Stimulated activated CD4-positive, alpha-beta T cell treated with anti-CD3 and anti-CD28 coated beads, Interleukin-1b, Interleukin-23, amount 100 ng/mL, for 24 hours (primary cell): ENCODE measurements around the gene GALNT10.

Source experiments
- DNase-seq, 4 experiments: peaks; one replicate each; pipeline ENCODE4 v3.0.0-alpha.2; 2020; ENCODE audit warnings: low read depth in 4 of 4, low spot score in 1 of 4

Gene GALNT10

DNA sequence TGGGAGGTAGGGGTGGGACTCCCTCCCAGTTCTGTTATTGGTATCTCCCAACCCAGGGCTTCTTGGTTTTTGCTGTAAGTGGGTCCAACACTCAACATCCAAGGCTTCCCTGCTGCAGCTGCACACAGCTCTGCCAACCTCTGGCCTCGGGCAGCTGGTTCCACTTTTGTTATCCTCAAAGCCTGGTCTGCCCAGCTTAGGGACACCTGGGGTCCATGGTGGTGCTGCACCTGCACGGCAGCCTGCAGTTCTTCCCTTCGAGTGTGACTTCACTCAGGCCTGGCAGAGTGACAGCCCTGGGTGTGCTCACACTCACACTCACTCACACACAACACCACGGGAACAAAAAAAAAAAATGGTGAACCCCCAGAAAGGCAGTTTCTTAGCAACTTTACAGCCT lies 239.9 kb downstream of the GALNT10 start:
- DNase-seq: no peak

DNA sequence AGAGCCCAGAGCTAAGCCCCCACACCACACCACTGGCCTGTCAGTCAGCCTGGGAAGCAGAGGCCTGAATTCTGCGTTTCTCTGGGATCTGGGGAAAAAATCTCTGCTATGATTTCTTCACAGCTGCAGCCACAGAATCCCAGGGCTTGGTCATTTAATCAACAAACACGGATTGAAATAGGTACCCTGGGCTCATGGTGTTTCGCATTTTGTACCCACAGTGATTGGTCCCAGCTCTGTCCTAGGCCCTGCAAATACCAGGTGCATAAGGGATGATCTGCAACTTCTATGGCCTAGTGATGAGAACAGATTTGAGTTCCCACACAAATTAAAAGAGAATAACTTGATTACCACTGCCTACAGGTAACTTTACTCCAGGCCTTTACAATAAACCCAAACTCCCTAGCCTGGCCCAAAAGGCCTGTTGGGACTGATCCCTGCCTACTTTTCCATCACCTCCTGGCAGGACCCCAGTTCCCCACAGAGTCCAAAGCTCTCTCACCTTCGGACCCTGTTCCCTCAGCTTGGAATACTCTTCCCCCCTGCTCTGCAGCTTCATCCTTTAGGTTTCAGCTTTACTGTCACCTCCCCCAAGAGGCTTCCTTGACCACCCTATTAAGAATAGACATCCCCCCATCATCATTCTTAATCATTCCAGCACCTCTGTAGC lies 240.6 kb downstream of the GALNT10 start:
- no peak for DNase-seq

DNA sequence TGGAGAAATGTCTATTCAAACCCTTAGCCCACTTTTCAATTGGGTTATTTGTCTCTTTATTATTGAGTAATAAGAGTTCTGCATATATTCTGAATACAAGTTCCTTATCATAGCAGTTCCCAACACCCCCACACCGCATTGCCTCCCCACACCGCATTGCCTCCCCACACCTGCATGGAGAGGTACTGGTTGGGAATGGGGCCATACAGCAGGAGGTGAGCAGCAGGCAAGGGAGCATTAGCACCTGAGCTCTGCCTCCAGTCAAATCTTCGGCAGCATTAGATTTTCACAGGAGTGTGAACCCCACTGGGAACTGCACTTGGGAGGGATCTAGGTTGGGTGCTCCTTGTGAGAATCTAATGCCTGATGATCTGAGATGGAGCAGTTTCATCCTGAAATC lies 244.7 kb downstream of the GALNT10 start:
- DNase-seq: no peak

DNA sequence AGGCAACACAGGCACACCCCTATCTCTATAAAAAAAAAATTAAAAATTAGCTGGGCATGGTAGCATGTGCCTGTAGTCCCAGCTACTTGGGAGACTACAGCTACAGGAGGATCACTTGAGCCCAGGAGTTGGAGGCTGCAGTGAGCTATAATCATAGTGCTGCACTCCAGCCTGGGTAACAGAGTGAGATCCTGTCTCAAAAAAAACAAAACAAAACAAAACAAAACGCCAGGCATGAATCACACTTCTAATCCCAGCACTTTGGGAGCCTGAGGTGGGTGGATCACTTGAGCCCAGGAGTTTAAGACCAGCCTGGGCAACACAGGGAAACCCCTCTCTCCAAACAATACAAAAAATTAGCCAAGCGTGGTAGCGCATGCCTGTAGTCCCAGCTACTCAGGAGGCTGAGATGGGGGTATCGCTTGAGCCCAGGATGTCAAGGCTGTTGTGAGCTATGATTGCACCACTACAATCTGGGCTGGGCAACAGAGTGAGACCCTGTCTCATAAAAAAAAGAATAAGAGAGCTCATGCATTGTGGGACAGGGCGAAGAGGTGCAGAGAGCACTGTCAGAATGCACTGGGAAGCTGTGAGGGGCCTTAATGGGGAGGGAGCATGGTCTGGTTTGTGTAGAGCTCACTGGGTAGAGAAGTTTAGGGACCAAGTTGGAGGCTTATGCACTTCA lies 246.9 kb downstream of the GALNT10 start:
- DNase-seq: no peak

DNA sequence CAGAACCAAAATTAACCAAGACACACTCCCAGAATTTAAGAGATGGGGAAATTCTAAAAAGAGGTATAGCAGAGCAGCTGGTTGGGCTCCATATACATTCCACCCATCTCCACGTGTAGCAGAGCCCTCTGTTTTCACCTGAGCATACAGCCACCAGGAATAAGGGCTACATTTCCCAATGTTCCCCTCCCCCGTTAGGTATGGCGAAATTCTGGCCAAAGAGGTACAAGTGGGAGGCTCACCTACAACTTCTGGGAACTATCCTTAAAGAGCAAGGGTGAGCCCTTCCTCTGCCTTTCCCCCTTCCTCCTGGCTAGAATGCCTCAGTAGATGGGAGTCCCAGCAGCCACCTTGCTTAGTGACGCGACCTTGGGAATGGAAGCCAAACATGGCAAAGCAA lies 250.0 kb downstream of the GALNT10 start:
- no peak for DNase-seq

DNA sequence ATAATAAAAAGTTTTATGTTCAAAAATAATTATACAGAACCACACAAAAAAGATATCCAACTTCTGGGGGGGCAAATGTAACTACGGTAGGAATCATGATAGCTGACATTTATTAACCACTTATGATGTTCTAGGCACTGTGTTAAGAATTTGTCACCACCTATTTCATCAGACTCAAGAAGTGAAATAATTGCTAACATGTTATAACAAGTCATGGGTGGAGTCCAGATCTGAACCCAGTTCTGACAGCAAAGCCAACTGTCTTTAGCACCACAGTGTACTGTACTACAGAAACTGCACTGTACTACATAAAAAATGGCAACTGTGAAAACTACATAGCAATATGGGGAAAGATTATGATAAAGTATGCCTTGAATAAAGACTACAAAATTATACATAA lies 252.3 kb downstream of the GALNT10 start:
- DNase-seq: no peak

DNA sequence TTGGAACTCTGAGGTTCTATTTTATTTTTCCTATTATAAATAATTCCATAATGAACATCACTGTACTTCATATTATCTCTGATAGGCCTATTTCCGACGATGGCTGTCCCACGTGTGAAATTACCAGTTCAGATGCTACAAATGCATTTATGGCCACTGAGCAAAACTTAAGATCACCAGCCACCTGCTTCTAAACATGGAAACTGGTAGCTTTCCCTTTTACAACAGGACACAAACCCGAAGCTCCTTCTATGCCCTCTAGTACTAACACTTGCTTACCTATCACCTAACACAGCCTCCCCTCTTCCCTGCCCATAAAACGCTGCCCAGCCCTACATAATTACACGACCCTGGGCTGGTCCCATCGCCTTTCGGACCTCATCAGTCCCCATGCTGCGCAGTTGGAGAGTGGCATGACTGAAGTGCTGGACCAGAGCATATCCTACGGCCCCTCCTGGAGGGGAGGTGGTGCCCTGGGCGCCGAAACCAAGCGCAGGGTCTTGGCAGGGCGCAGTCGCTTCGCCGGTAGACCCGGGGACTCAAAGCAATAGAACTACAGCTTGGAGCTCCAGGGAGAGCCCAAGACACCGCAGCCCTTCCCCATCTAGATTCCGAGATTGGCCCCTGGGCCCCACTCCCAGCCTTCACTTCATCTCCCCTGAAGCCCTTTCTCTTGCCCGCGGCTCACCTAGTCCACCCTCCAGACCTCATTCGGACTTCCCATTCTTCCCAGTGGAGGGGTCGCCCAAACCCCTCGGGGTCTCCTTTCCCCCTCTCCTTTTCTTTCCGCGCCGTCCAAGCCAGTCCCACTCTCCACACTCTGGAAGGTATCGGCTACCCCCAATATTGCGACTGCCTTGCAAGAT lies 254.3 kb downstream of the GALNT10 start:
- no peak for DNase-seq

DNA sequence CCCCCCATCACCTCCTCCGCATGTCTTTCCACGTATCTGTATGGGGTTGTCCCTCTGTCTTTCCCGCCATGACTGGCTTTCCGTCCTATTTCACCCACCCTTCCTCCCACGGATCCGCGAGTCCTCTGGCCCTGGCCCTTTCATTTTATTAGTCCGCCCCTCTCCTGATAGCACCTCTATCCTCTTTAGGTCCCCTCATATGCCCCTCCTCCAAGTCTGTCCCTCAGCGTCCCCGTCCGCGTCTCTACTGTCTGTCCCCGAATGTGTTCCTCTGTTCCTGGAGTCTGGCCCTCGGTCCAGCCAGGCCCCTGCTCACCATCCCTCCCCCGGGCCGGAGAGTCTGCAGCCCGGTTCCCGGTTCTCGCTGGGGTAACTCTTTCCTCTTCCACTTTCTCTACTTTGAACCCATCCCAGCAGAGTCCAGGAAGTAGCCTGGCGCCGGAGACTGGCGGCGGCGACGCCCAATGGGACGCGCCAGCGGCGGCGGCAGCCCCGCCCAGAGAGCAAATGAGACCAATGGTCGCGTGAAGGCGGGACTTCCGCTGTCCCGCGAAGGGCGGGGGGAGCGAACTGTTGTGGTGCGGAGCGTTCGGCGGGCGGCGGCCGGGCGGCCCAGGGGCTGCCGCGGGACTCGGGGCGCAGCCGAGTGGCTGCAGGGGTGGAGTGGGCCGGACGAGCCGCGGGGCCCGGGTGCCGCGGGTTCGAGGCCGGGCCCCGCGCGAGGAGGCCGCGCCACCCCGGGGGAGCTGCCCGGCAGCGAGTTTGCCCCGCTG lies 255.1 kb downstream of the GALNT10 start, which contains the start of gene SAP30L:
Gene SAP30L, plus strand, starts transcription at position 576 of the 773 bp plus-strand sequence. CDS start 608 bp downstream, outside the sequence.
- peak; percentile 74 to 93 (median 88) for DNase-seq

DNA sequence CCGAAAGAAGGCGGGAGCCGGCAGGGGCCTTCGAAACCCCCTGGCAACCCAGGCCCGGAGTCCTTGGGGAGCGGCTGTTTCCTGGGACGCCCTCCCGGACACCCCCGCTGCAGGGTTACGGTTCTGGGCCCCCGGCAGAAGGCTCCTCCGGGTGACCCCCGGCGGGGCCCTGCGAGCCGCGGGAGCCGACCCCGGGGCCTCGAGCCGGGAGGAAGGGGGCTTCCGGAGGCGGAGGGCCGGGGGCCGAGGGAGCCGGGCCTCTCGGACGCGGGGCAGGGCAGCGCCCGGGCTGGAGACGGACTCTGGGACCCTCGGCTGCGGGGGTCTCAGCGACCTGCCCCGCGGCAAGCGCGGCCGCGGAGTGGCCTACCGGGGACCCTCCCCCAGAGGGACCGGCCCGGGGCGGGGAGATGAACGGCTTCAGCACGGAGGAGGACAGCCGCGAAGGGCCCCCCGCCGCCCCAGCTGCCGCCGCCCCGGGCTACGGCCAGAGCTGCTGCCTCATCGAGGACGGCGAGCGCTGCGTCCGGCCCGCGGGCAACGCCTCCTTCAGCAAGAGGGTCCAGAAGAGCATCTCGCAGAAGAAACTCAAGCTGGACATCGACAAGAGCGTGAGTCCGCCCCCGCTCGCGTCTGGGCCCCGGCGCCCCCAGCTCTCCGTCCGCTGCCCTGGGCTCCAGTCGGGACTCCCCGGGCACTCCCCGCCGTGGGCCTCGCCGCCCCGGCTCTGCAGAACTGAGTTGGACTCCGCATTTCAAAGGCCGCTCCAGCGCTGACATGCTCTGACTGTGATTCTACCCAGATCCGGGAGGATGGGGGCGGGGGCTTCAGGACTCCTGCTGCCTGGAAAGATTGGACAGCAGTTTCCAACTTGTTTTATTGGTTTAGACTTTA lies 255.9 kb downstream of the GALNT10 start:
- peak in 1 of 4 experiments; percentile 36 for DNase-seq

DNA sequence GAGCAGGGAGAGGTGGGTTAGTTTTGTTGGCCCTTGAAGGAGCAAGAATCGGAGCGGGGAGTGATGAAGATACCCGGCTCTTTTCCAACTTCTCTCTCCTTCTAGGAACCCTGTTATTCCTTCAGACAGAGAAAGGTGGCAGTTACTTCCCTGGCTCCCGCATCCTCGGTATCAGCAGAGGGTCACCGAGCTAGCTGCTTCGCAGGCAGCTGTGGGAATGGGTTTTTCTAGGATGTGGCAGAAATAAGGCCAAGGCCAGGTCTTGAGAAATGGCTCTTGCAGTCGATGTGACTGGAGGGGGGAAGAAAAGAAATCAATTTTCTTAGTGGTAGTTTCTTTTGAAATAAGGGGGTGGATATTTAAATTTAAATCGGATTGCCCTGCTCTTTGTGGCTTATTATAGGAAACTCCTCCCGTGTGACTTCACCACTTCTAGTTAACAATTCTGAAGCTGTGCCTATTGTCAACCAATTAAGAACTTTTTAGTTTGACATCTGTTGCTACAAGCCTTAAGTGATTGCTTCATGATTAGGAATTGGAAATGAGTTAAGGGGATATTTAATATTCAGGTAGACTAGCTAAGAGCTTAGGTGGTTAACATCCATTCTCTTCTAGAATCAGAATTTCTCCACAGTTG lies 256.7 kb downstream of the GALNT10 start:
- no peak for DNase-seq

DNA sequence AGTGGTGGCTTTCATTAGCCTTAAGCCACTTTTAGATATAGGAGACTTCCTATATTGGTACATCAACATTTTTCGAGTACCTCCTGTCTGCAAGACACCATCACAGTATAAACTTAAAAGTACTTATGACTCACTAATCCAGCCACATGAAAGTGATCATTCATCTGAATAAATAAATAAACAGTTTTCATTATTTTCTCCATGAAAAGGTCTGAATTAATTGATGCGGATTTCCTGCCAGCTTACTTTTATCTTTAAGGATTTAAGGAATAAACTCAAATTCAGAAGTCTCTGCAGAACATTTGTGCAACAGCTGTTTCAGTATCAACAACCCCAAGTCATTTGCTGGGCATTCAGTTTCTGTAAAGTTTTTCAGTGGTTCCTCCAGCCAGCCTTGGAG lies 259.3 kb downstream of the GALNT10 start:
- DNase-seq: no peak

DNA sequence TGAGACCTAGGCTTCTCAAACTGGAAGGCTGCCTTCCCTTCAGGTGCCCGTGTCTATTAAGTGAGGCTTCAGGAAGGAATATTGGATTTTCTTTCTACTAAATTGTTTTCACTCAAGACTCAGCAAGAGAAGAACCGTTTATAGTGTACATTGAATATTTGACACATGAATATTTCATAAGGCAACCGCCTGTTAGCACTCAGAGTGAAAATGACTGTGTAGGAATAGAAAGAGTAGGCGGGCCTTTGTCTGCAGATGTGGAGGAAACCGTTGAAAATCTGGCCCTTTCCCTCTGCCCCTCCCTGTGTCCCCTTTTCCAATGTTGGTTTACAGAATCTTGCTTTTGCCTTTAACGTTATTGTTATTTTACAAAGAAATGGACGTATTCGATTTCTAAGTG lies 261.4 kb downstream of the GALNT10 start:
- no peak for DNase-seq

DNA sequence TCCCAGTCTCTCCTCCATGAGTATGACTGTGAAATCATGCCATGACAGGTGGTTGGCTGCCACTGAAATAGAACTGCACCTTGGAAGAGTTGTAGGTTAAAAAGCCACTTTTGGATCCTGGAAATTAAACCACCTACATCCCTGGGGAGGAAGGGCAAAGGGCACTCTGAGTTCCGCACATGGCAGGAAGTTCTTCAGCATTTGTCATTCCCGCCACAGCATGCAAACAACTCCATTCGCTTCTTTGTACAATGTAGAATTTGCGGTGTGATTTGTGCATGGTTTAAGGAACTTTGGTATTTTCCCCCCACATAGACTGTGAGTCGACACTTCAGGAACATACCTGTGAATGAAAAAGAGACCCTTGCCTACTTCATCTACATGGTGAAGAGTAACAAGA lies 265.1 kb downstream of the GALNT10 start:
- no peak for DNase-seq

DNA sequence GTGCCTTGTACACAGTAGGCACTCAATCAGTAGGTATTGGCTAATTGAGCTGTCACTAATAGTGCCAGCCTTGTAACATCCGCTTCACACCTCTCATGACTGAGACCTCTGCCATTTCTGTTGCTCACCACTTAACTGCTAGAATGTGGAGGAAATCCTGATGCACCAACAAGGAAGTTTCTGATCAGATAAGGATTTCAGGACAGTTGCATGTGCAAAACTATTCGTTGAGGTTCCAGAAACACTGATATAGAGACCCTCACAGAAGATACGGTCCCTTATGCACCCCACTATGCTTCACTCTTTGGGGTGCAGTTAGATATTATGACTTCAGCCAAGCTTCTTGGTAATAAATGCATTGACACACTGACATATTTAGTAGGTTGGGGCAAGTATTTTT lies 266.0 kb downstream of the GALNT10 start:
- DNase-seq: no peak

DNA sequence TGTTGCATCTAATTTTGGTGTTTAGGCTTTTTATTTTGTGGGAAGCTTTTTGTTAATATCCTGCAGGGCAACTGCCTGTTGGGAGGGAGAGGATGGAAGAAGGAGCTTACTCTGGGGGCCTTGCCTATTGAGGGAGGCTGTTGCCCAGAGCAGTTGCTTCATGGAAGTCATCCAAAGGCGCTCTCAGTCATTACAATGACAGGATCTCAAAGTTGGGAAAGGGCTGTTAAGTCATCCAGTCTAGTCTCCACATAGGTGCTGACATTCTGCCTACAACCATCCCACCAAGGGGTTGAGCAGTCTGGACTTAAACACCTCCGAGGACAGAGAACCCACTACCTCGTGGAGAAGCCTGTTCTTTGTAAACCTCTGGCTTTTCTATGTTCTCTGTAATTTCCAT lies 268.5 kb downstream of the GALNT10 start:
- DNase-seq: no peak

DNA sequence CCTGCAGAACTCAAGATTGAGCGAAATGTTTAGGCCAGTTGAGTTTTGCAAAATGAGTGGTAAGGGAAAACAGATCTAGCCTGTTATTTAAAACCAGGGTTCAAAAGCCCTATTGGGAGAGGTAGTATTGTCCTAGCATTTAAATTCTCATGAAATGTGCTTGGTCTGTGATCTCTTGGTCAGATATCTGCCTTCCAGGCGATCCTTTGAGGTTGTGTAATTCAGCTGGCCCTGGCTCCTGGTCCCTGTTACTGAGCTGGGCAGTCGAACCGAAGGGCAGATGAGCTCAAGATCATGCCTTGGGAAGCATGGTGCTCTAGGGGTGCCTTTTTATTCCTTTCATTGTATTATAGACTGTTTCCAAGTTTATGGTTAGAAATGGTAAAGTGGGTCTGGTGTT lies 269.6 kb downstream of the GALNT10 start:
- DNase-seq: no peak

DNA sequence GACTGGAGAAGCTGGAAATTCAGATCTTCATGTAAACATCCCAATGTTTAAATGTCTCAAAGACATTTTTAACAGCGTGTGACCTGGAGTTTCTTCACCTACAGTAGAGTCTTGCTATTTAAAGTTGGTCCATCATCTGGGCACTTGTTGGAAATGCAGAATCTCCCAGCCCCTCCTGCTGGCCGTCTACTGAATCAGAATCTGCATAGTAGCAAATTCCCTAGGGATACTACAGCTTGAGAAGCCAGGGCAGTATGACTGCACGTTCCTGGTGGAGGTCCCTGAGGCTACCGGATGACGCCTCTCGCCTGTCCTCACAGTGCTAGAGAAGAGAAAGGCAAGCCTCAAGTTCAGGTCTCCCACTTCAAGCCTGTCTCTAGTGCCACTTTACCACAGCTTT lies 271.0 kb downstream of the GALNT10 start:
- DNase-seq: no peak

DNA sequence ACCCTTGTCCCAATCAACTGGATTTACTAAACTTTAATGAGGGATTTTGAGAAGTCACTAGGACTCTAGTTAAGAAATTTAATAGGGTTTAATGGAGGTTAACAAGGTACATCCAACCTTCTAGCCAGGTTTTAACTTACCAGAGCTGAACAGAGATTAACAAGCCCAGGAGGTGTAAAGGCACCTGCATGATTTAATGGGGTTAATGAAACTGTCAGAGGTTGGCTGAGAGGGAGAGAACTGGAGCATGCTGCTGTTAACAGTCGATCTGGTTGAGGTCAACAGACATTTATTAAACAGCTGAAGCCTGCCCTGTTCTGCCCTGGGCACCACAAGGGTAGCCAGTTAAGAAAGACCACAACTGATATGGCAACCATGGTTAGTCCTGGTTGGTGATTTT lies 273.9 kb downstream of the GALNT10 start:
- no peak for DNase-seq

DNA sequence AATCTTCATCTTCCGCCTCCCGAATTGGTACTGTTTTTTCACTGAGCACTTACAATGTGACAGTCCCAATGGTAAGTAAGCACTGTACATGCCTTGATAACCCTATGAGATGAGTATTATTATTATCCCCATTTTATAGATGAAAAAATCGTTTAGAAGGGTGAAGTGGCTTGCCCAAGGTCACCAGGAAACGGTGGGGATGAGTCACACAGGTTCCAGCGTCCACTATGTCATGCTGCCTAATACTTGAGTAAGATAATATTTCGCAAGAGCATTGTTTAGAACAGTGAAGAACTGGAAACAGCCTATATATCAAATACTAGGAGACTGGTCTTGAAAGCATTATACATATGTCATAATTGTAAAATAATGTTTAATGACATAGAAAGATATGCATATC lies 274.6 kb downstream of the GALNT10 start:
- DNase-seq: no peak

DNA sequence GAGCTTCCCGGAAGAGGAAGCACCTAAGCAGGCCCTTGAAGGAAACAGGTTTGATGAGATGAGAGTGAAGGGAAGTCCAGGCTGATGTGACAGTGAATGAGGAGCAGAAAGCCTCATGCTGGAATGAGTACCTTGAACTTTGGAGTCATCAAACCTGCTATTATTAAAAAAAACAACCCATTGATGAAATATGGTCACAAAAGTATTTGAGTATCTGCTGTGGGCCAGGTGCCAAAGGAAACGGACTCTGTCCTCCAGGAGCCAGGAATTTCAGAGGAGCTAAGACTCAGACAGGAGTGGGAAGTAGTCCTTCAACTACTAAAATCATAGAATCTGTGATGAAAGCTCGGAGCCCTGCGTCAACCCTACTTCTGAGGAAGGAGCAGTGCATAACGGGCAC lies 275.6 kb downstream of the GALNT10 start:
- no peak for DNase-seq
